ENCODE results near the gene LYZL4. TPM values are rescaled to one million over a fixed set of nuclear protein-coding genes. Genes with fewer than 3 reads are reported as not detected.

The LYZL4 gene
- total and polyA plus RNA-seq, 3 donors from 2014 or later = 15.2 to 77.2 (median 28.7) TPM

GRCh38 chr3:42439261-42440115 lies 29.1 kb upstream of the LYZL4 start:
- TF ChIP-seq POLR2A (IDR thresholded peaks at IDR 0.05) = no peak
- no peak for TF ChIP-seq CTCF (IDR thresholded peaks at IDR 0.05)
- DNase-seq = no peak
- no peak overlapping the region for H3K27ac ChIP-seq
- H3K27me3 ChIP-seq = no peaks in the 10 kb centered on the region
- no peak overlapping the region for H3K4me3 ChIP-seq
- H3K36me3 ChIP-seq (ENCODE audit: low read depth, missing control alignments) = no peaks in the 10 kb centered on the region
- intact Hi-C loops (cut with DNase I; ENCODE audit: low total_unique reads) = loop anchor here (10.0 kb wide), 1 partner anchor 215 kb away; no protein-coding TSS in a partner anchor
- 85 to 86% methylated on average over 10 of the region's 10 CpGs for WGBS, 2 donors
- H3K9me3 ChIP-seq = no peaks in the 10 kb centered on the region
- H3K4me1 ChIP-seq = no peaks in the 10 kb centered on the region

DNA sequence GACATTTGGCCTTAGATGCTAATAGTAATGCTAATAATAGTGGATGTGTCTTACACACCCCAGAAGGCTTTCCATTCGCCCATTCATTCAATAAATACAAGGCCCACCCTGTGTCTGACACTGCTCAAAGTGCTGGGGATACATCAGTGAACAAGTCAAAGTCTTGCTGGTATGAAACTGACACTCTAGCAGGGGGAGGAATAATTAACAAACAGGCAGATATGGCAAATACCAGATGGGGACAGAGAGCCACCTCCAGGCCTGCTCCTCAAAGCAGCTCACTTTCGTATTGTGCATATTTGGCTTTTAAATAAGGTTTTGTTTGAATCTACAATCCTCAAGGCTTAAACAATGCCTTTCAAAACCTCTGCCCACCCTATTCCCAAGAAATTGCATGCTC lies 28.3 kb upstream of the LYZL4 start:
- 70 to 74% methylated on average over 2 of the region's 2 CpGs for WGBS, 2 donors
- H3K9me3 ChIP-seq = no peaks in the 10 kb centered on the region
- H3K27ac ChIP-seq = no peak overlapping the region
- no peak for TF ChIP-seq POLR2A (IDR thresholded peaks at IDR 0.05)
- no peak for TF ChIP-seq CTCF (IDR thresholded peaks at IDR 0.05)
- no peaks in the 10 kb centered on the region for H3K36me3 ChIP-seq (ENCODE audit: low read depth, missing control alignments)
- no peak overlapping the region for H3K4me3 ChIP-seq
- DNase-seq = no peak
- no peaks in the 10 kb centered on the region for H3K27me3 ChIP-seq
- no peaks in the 10 kb centered on the region for H3K4me1 ChIP-seq
- intact Hi-C loops (cut with DNase I; ENCODE audit: low total_unique reads) = no loop called here

DNA sequence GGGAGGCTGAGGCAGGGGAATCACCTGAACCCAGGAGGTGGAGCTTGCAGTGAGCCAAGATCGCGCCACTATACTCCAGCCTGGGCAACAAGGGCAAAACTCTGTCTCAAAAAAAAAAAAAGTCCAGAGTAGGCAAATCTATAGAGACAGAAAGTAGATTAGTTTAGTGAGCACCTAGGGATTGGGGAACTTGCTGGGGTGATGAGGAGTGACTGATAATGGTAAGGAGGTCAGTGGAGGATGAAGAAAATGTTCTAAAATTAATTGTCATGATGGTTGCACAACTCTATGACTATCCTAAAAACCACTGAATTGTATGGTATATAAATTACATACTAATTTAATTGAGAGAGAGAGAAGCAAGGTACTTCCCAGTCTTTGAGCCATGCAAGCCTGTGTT lies 27.8 kb upstream of the LYZL4 start:
- no peaks in the 10 kb centered on the region for H3K9me3 ChIP-seq
- 83 to 91% methylated on average over 2 of the region's 2 CpGs for WGBS, 2 donors
- H3K36me3 ChIP-seq (ENCODE audit: low read depth, missing control alignments) = no peaks in the 10 kb centered on the region
- no peak overlapping the region for H3K4me3 ChIP-seq
- no peak for DNase-seq
- TF ChIP-seq CTCF (IDR thresholded peaks at IDR 0.05) = no peak
- no peaks in the 10 kb centered on the region for H3K27me3 ChIP-seq
- H3K27ac ChIP-seq = no peak overlapping the region
- intact Hi-C loops (cut with DNase I; ENCODE audit: low total_unique reads) = no loop called here
- no peaks in the 10 kb centered on the region for H3K4me1 ChIP-seq

DNA sequence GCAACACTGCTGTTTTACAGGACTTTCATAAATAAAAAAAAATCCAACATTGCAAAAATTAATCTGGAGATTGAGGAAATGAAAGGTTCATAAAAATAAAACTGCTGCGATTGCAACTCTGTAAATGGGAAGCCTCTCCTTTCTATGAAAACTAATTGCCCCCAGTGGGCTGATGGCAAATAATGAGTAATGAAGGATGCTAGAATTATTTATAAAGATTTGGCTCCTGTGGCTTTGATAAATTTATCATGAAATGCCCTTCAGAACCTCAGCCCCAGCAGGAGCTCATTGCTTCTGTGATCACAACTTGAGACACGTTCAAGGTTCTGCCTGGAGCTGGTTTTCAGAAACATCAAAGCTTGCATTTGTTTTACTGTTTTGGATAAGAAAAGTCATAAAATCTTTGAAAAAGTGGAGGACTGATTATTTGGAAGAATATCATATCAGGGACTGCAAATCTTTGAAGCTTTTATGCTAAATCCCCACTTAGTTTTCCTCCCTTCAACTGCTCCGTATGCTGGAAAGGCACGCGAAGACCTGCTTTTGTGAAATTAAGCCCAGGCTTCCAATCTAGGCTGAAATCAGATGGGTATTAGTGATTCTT lies 24.5 kb upstream of the LYZL4 start:
- 64 to 71% methylated on average over 5 of the region's 5 CpGs for WGBS, 2 donors
- intact Hi-C loops (cut with DNase I; ENCODE audit: low total_unique reads) = no loop called here
- no peaks in the 10 kb centered on the region for H3K36me3 ChIP-seq (ENCODE audit: low read depth, missing control alignments)
- no peaks in the 10 kb centered on the region for H3K9me3 ChIP-seq
- no peak overlapping the region for H3K4me3 ChIP-seq
- H3K4me1 ChIP-seq = no peaks in the 10 kb centered on the region
- DNase-seq = no peak
- no peak overlapping the region for H3K27ac ChIP-seq
- H3K27me3 ChIP-seq = no peaks in the 10 kb centered on the region
- no peak for TF ChIP-seq POLR2A (IDR thresholded peaks at IDR 0.05)
- TF ChIP-seq CTCF (IDR thresholded peaks at IDR 0.05) = no peak
